WTC11 (cell line): ENCODE measurements around the gene SP140L. TPM values are rescaled to one million over a fixed set of nuclear protein-coding genes. Genes with fewer than 3 reads are reported as not detected.
"Not testable (repeated sequence)": the region's sequence is repeated elsewhere in the genome, so short reads cannot be mapped to it uniquely, and the experiment has no call there.

ENCODE experiments used
- ATAC-seq: fragments of 200-7000 bp; cut with Tn5 transposase; 2 replicates; pipeline ENCODE4 v1.10.0; 2021; ENCODE audit warnings: mild to moderate bottlenecking, moderate library complexity
- CTCF ChIA-PET: fragments of 300-600 bp; sonication (Branson Sonifier 250); formaldehyde crosslinking; loops from one replicate; lab custom pipeline; 2021; ENCODE audit warnings: antibody characterized with exemption; lab: Charles Lee
- POLR2A ChIA-PET: fragments of 350-600 bp; sonication (Branson Sonifier 250); formaldehyde crosslinking; loops from one replicate; lab custom pipeline; 2021; ENCODE audit warnings: antibody characterized with exemption; lab: Charles Lee
- DNase-seq: peaks from one replicate; pipeline ENCODE4 v3.0.0; 2021; ENCODE audit warnings: low spot score
- H3K27ac Mint-ChIP-seq: 2 replicates; pipeline ENCODE4 v1.8.0; 2021; ENCODE audit warnings: mixed read lengths
- H3K27me3 Mint-ChIP-seq: 2 replicates; pipeline ENCODE4 v1.8.0; 2021; ENCODE audit warnings: low read depth, mild to moderate bottlenecking, moderate library complexity, mixed read lengths
- H3K36me3 Mint-ChIP-seq: 2 replicates; pipeline ENCODE4 v1.8.0; 2021; ENCODE audit warnings: mixed read lengths
- H3K4me1 Mint-ChIP-seq: 2 replicates; pipeline ENCODE4 v1.8.0; 2022; ENCODE audit warnings: mixed read lengths
- H3K4me3 Mint-ChIP-seq: 2 replicates; pipeline ENCODE4 v1.8.0; 2021; ENCODE audit warnings: mild to moderate bottlenecking, moderate library complexity, mixed read lengths
- H3K9me3 Mint-ChIP-seq: 2 replicates; pipeline ENCODE4 v1.8.0; 2021; ENCODE audit warnings: mixed read lengths
- AR ChIP-seq: fragments of 250-450 bp; sonication (Bioruptor Pico); IDR thresholded peaks from 2 replicates; pipeline ENCODE4 v1.9.0; 2021; ENCODE audit warnings: mild to moderate bottlenecking
- ATF2 ChIP-seq: sonication (generic); formaldehyde crosslinking; IDR thresholded peaks from 2 replicates; pipeline ENCODE4 v1.8.1; 2022; ENCODE audit warnings: low read depth, missing genetic modification reagents, borderline replicate concordance
- CBFB ChIP-seq: sonication (generic); formaldehyde crosslinking; IDR thresholded peaks from 2 replicates; pipeline ENCODE4 v1.8.1; 2022; ENCODE audit warnings: mild to moderate bottlenecking, low read depth, missing genetic modification reagents
- CREM ChIP-seq: sonication (generic); formaldehyde crosslinking; IDR thresholded peaks from 2 replicates; pipeline ENCODE4 v1.8.1; 2022; ENCODE audit warnings: mild to moderate bottlenecking, missing genetic modification reagents, moderate library complexity
- E2F5 ChIP-seq: sonication (generic); formaldehyde crosslinking; IDR thresholded peaks from 2 replicates; pipeline ENCODE4 v1.8.1; 2022; ENCODE audit warnings: mild to moderate bottlenecking, moderate library complexity, missing genetic modification reagents
- EMX1 ChIP-seq: fragments of 250-450 bp; sonication (Bioruptor Pico); IDR thresholded peaks from 2 replicates; pipeline ENCODE4 v1.8.0; 2021; ENCODE audit warnings: mild to moderate bottlenecking
- GABPB1 ChIP-seq: sonication (generic); formaldehyde crosslinking; IDR thresholded peaks from 2 replicates; pipeline ENCODE4 v1.8.1; 2023; ENCODE audit warnings: mild to moderate bottlenecking, missing genetic modification reagents
- IRF2 ChIP-seq: sonication (generic); formaldehyde crosslinking; IDR thresholded peaks from 2 replicates; pipeline ENCODE4 v1.8.0; 2022; ENCODE audit warnings: low read depth, missing genetic modification reagents, borderline replicate concordance
- JAZF1 ChIP-seq: fragments of 250-450 bp; sonication (Bioruptor Pico); IDR thresholded peaks from 2 replicates; pipeline ENCODE4 v1.9.0; 2021; ENCODE audit warnings: moderate library complexity, mild to moderate bottlenecking, inconsistent platforms
- JUN ChIP-seq: sonication (generic); formaldehyde crosslinking; IDR thresholded peaks from 2 replicates; pipeline ENCODE4 v1.8.0; 2023; ENCODE audit warnings: mild to moderate bottlenecking, missing genetic modification reagents
- MXD4 ChIP-seq: fragments of 250-450 bp; sonication (Bioruptor Pico); IDR thresholded peaks from 2 replicates; pipeline ENCODE4 v1.8.0; 2021; ENCODE audit warnings: mild to moderate bottlenecking, moderate library complexity, borderline replicate concordance
- NFE2L1 ChIP-seq: sonication (generic); formaldehyde crosslinking; IDR thresholded peaks from 2 replicates; pipeline ENCODE4 v1.8.1; 2023; ENCODE audit warnings: missing genetic modification reagents
- NR1H2 ChIP-seq: sonication (generic); formaldehyde crosslinking; IDR thresholded peaks from 2 replicates; pipeline ENCODE4 v1.9.0; 2021; ENCODE audit warnings: mild to moderate bottlenecking, moderate library complexity, missing genetic modification reagents
- OVOL2 ChIP-seq: fragments of 250-450 bp; sonication (Bioruptor Pico); IDR thresholded peaks from 2 replicates; pipeline ENCODE4 v1.9.0; 2021; ENCODE audit warnings: mild to moderate bottlenecking, borderline replicate concordance
- SP1 ChIP-seq: sonication (generic); formaldehyde crosslinking; conservative IDR thresholded peaks from 2 replicates; pipeline ENCODE4 v1.8.1; 2022; ENCODE audit warnings: missing genetic modification reagents
- ZNF138 ChIP-seq: sonication (generic); formaldehyde crosslinking; conservative IDR thresholded peaks from 2 replicates; pipeline ENCODE4 v1.8.1; 2022; ENCODE audit warnings: mild to moderate bottlenecking, moderate library complexity, missing genetic modification reagents
- ZNF219 ChIP-seq: sonication (generic); formaldehyde crosslinking; IDR thresholded peaks from 2 replicates; pipeline ENCODE4 v1.8.0; 2023; ENCODE audit warnings: missing genetic modification reagents, mild to moderate bottlenecking, borderline replicate concordance
- ZNF232 ChIP-seq: sonication (generic); formaldehyde crosslinking; IDR thresholded peaks from 2 replicates; pipeline ENCODE4 v1.8.0; 2022; ENCODE audit warnings: mild to moderate bottlenecking, missing genetic modification reagents
- ZNF416 ChIP-seq: fragments of 250-450 bp; sonication (Bioruptor Pico); IDR thresholded peaks from 2 replicates; pipeline ENCODE4 v1.9.0; 2021; ENCODE audit warnings: mild to moderate bottlenecking, inconsistent platforms
- total RNA-seq: library from RNA; stranded (reverse); gene quantifications from 3 replicates; pipeline ENCODE4 v1.2.3, GENCODE V29; 2021
- TF ChIP-seq, protein P1 (sequence below): sonication (generic); formaldehyde crosslinking; conservative IDR thresholded peaks from 2 replicates; pipeline ENCODE4 v1.8.1; 2023; ENCODE audit warnings: mild to moderate bottlenecking, low read depth, missing genetic modification reagents, moderate library complexity
- TF ChIP-seq, protein P2 (sequence below): sonication (generic); formaldehyde crosslinking; IDR thresholded peaks from 2 replicates; pipeline ENCODE4 v1.8.1; 2023; ENCODE audit warnings: mild to moderate bottlenecking, moderate library complexity, missing genetic modification reagents
- TF ChIP-seq, protein P3 (sequence below): sonication (generic); formaldehyde crosslinking; IDR thresholded peaks from 2 replicates; pipeline ENCODE4 v1.8.1; 2023; ENCODE audit warnings: mild to moderate bottlenecking, missing genetic modification reagents, moderate library complexity
- TF ChIP-seq, protein P4 (sequence below): sonication (generic); formaldehyde crosslinking; IDR thresholded peaks from 2 replicates; pipeline ENCODE4 v1.8.1; 2023; ENCODE audit warnings: mild to moderate bottlenecking, missing genetic modification reagents, moderate library complexity

The SP140L gene
- total RNA-seq, 1 experiment from 2014 or later = 3.2 TPM

- no peak for TF ChIP-seq NR1H2 (CRISPR knock-in tag)
- TF ChIP-seq, protein P1, sequence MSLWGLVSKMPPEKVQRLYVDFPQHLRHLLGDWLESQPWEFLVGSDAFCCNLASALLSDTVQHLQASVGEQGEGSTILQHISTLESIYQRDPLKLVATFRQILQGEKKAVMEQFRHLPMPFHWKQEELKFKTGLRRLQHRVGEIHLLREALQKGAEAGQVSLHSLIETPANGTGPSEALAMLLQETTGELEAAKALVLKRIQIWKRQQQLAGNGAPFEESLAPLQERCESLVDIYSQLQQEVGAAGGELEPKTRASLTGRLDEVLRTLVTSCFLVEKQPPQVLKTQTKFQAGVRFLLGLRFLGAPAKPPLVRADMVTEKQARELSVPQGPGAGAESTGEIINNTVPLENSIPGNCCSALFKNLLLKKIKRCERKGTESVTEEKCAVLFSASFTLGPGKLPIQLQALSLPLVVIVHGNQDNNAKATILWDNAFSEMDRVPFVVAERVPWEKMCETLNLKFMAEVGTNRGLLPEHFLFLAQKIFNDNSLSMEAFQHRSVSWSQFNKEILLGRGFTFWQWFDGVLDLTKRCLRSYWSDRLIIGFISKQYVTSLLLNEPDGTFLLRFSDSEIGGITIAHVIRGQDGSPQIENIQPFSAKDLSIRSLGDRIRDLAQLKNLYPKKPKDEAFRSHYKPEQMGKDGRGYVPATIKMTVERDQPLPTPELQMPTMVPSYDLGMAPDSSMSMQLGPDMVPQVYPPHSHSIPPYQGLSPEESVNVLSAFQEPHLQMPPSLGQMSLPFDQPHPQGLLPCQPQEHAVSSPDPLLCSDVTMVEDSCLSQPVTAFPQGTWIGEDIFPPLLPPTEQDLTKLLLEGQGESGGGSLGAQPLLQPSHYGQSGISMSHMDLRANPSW = no peak
- TF ChIP-seq ZNF232 = no peak
- TF ChIP-seq OVOL2 (CRISPR knock-in tag) = no peak
- TF ChIP-seq IRF2 (CRISPR knock-in tag) = no peak
- no peak for TF ChIP-seq CREM (CRISPR knock-in tag)
- TF ChIP-seq, protein P2, sequence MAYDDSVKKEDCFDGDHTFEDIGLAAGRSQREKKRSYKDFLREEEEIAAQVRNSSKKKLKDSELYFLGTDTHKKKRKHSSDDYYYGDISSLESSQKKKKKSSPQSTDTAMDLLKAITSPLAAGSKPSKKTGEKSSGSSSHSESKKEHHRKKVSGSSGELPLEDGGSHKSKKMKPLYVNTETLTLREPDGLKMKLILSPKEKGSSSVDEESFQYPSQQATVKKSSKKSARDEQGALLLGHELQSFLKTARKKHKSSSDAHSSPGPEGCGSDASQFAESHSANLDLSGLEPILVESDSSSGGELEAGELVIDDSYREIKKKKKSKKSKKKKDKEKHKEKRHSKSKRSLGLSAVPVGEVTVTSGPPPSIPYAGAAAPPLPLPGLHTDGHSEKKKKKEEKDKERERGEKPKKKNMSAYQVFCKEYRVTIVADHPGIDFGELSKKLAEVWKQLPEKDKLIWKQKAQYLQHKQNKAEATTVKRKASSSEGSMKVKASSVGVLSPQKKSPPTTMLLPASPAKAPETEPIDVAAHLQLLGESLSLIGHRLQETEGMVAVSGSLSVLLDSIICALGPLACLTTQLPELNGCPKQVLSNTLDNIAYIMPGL (CRISPR knock-in tag) = no peak
Observed at GRCh38 chr2:230408244-230408842, 81.3 kb downstream of the SP140L start (continued).

GRCh38 chr2:230409316-230409715 is 82.3 kb downstream of the SP140L start:
- H3K27ac Mint-ChIP-seq, ATAC-seq, H3K9me3 Mint-ChIP-seq, DNase-seq, H3K4me1 Mint-ChIP-seq, CTCF ChIA-PET, H3K4me3 Mint-ChIP-seq, H3K36me3 Mint-ChIP-seq, POLR2A ChIA-PET: not testable (repeated sequence)
- H3K27me3 Mint-ChIP-seq = peaks cover 39% of the 10 kb centered on the region

DNA sequence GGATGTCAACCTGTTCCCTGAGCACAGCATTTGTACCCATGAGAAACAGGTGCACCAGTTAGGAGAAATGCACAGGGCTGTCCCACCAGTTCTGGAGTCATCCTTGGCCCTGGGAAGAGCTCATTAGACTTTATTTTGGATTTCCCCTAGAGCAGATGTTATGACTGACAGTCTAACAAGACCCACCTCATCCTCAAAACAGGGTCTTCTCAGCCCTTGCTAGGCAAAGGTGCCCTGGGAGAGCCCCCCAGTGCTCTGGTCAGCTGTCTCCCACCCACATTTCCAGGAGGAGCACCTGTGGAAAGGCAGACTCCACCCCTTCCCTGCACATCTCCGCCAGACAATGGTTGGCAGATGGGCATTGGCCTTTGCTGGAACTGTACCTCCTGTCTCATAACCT is 83.3 kb downstream of the SP140L start:
- CTCF ChIA-PET = no interaction called here
- no peak for ATAC-seq
- H3K4me1 Mint-ChIP-seq = peaks cover 9% of the 10 kb centered on the region
- TF ChIP-seq, protein P3, sequence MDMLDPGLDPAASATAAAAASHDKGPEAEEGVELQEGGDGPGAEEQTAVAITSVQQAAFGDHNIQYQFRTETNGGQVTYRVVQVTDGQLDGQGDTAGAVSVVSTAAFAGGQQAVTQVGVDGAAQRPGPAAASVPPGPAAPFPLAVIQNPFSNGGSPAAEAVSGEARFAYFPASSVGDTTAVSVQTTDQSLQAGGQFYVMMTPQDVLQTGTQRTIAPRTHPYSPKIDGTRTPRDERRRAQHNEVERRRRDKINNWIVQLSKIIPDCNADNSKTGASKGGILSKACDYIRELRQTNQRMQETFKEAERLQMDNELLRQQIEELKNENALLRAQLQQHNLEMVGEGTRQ (CRISPR knock-in tag) = no peak
- TF ChIP-seq NFE2L1 (CRISPR knock-in tag) = no peak
- no peak for TF ChIP-seq ZNF416 (CRISPR knock-in tag)
- TF ChIP-seq ZNF219 = no peak
- no peak for TF ChIP-seq ZNF138 (CRISPR knock-in tag)
- no peak for TF ChIP-seq OVOL2 (CRISPR knock-in tag)
- TF ChIP-seq E2F5 (CRISPR knock-in tag) = no peak
- TF ChIP-seq EMX1 (CRISPR knock-in tag) = no peak
- TF ChIP-seq ATF2 (CRISPR knock-in tag) = no peak
- TF ChIP-seq, protein P4, sequence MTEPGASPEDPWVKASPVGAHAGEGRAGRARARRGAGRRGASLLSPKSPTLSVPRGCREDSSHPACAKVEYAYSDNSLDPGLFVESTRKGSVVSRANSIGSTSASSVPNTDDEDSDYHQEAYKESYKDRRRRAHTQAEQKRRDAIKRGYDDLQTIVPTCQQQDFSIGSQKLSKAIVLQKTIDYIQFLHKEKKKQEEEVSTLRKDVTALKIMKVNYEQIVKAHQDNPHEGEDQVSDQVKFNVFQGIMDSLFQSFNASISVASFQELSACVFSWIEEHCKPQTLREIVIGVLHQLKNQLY = no peak
- TF ChIP-seq GABPB1 = no peak
- TF ChIP-seq NR1H2 (CRISPR knock-in tag) = no peak
- TF ChIP-seq AR (CRISPR knock-in tag) = no peak
- TF ChIP-seq CBFB (CRISPR knock-in tag) = no peak
- no peak for TF ChIP-seq MXD4
- TF ChIP-seq JUN (CRISPR knock-in tag) = no peak
- no peak for TF ChIP-seq SP1 (CRISPR knock-in tag)
- no peak for TF ChIP-seq JAZF1 (CRISPR knock-in tag)

More for the DNA sequence above, 83.3 kb downstream of the SP140L start:
- Mint-ChIP-seq H3K27me3 (peaks cover 39% of the 10 kb centered on the region), H3K4me3 (no peak overlapping the region), H3K9me3 (0 out of 2 replicates have a peak, but pooled peaks cover 4% of the 10 kb centered on the region), H3K27ac (no peak overlapping the region), H3K36me3 (no peaks in the 10 kb centered on the region)
- POLR2A ChIA-PET = no interaction called here
- DNase-seq = no peak
